ENCODE results near the gene KSR1. TPM values are rescaled to one million over a fixed set of nuclear protein-coding genes. Genes with fewer than 3 reads are reported as not detected.

Gene KSR1
- polyA plus RNA-seq, 1 experiment, result 28.2 TPM

GRCh38 chr17:27569884-27570577, 113.8 kb downstream of the KSR1 start:
- DNase-seq (ENCODE audit: low read depth, low spot score), result no peak
- Histone ChIP-seq H3K27me3 (ENCODE audit: control insufficient read depth, insufficient read depth, low read length) (no peaks in the 10 kb centered on the region), H3K4me3 (ENCODE audit: low read depth, low read length) (no peak overlapping the region), H3K27ac (ENCODE audit: low read depth, low read length) (no peak overlapping the region), H3K9me3 (ENCODE audit: control insufficient read depth, insufficient read depth, low read length) (no peaks in the 10 kb centered on the region)
- CTCF ChIA-PET, result interaction anchor here (1.0 to 1.2 kb wide), 2 partner anchors 20 to 30 kb away, joined by 3 to 4 read pairs; no protein-coding TSS in a partner anchor
- TF ChIP-seq CTCF (IDR thresholded peaks at IDR 0.05; ENCODE audit: low read depth, low read length), result no peak
- POLR2A ChIA-PET, result no interaction called here

GRCh38 chr17:27570578-27570914, 114.3 kb downstream of the KSR1 start:
- no peak for TF ChIP-seq CTCF (IDR thresholded peaks at IDR 0.05; ENCODE audit: low read depth, low read length)
- POLR2A ChIA-PET, result no interaction called here
- CTCF ChIA-PET, result interaction anchor here (1.2 kb wide), 1 partner anchor 29 kb away, joined by 4 read pairs; no protein-coding TSS in a partner anchor

GRCh38 chr17:27571563-27572352, 115.5 kb downstream of the KSR1 start:
- CTCF ChIA-PET, result interaction anchor here (1.2 kb wide), 1 partner anchor 26 kb away, joined by 3 read pairs; no protein-coding TSS in a partner anchor

More at GRCh38 chr17:27570578-27570914, 114.3 kb downstream of the KSR1 start:
- no peak for DNase-seq (ENCODE audit: low read depth, low spot score)
- Histone ChIP-seq H3K9me3 (ENCODE audit: control insufficient read depth, insufficient read depth, low read length) (no peaks in the 10 kb centered on the region), H3K27me3 (ENCODE audit: control insufficient read depth, insufficient read depth, low read length) (no peaks in the 10 kb centered on the region), H3K27ac (ENCODE audit: low read depth, low read length) (peak overlapping the region; percentile 2), H3K4me3 (ENCODE audit: low read depth, low read length) (no peak overlapping the region)

DNA sequence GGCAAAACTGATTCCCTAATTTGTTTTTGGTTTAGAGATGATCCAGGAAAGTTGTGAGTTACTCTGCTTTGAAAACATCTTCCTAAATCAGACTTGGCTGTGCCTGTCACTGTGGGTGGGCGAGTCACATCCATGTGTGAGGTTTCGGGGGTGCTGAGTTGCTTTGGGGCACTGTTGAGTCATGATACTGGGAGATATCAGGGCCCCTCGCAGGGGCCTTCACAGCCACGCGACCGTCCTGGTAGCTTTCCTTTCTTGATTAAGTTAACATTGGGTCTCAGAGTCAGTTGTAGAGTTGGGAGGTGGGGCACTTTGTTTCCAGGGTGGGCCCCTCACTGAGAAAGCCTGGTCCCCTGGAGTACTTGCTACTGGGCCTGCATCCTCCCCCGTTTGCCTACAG, 116.4 kb downstream of the KSR1 start:
- ChIA-PET POLR2A (no interaction called here), CTCF (interaction anchor here (1.2 to 1.6 kb wide), 4 partner anchors 8 to 27 kb away, joined by 3 to 6 read pairs (median 4); no protein-coding TSS in a partner anchor)
- DNase-seq (ENCODE audit: low read depth, low spot score), result no peak
- Histone ChIP-seq H3K9me3 (ENCODE audit: control insufficient read depth, insufficient read depth, low read length) (no peaks in the 10 kb centered on the region; the same call in 1 of the 2 replicates), H3K27me3 (ENCODE audit: control insufficient read depth, insufficient read depth, low read length) (no peaks in the 10 kb centered on the region), H3K27ac (ENCODE audit: low read depth, low read length) (peak overlapping the region; percentile 47), H3K4me3 (ENCODE audit: low read depth, low read length) (no peak overlapping the region)
- no peak for TF ChIP-seq CTCF (IDR thresholded peaks at IDR 0.05; ENCODE audit: low read depth, low read length)

More at GRCh38 chr17:27571563-27572352, 115.5 kb downstream of the KSR1 start:
- no peak for DNase-seq (ENCODE audit: low read depth, low spot score)
- TF ChIP-seq CTCF (IDR thresholded peaks at IDR 0.05; ENCODE audit: low read depth, low read length), result no peak
- POLR2A ChIA-PET, result no interaction called here
- Histone ChIP-seq H3K27ac (ENCODE audit: low read depth, low read length) (no peak overlapping the region), H3K27me3 (ENCODE audit: control insufficient read depth, insufficient read depth, low read length) (no peaks in the 10 kb centered on the region), H3K9me3 (ENCODE audit: control insufficient read depth, insufficient read depth, low read length) (no peaks in the 10 kb centered on the region), H3K4me3 (ENCODE audit: low read depth, low read length) (no peak overlapping the region)

Data from AG04450 (cell line).